Tibial nerve (tissue), 4 donors: Measurements from ENCODE around the gene FGGY. TPM values are rescaled to one million over a fixed set of nuclear protein-coding genes. Genes with fewer than 3 reads are reported as not detected.
"Not testable (repeated sequence)": the region's sequence is repeated elsewhere in the genome, so short reads cannot be mapped to it uniquely, and the experiment has no call there.

Experiments
- DNase-seq, 2 donors: peaks; one replicate each; pipeline ENCODE4 v3.0.0-alpha.2; 2019; ENCODE audit warnings: low spot score in 2 of 2
- H3K27ac ChIP-seq, 4 donors: fragments of 200-600 bp; sonication (generic) in 3 of 4; one replicate each; pipeline ENCODE4 v1.5.1; 2017 to 2019; ENCODE audit warnings: mild to moderate bottlenecking in 1 of 4
- H3K27me3 ChIP-seq, 2 donors: fragments of 200-600 bp; sonication (generic) in 1 of 2; one replicate each; pipeline versions ENCODE4 v1.5.1 to v1.6.0; 2017 to 2019
- H3K36me3 ChIP-seq, 3 donors: fragments of 200-600 bp; sonication (generic); one replicate each; pipeline ENCODE4 v1.5.1; 2018 to 2019
- H3K4me1 ChIP-seq, 4 donors: fragments of 200-600 bp; sonication (generic) in 3 of 4; one replicate each; pipeline ENCODE4 v1.5.1; 2017 to 2019
- H3K4me3 ChIP-seq, 4 donors: fragments of 200-600 bp; sonication (generic) in 3 of 4; one replicate each; pipeline ENCODE4 v1.5.1; 2017 to 2019; ENCODE audit warnings: mild to moderate bottlenecking in 1 of 4, moderate library complexity in 1 of 4
- H3K9me3 ChIP-seq, 4 donors: fragments of 200-600 bp; sonication (generic) in 3 of 4; one replicate each; pipeline ENCODE4 v1.5.1; 2017 to 2019
- CTCF ChIP-seq, 5 experiments: fragments of 200-600 bp in 3 of 5; fragments of 450-650 bp in 2 of 5; sonication (generic) in 3 of 5; IDR thresholded peaks; one replicate each; pipeline ENCODE4 v1.5.1; 2016 to 2019; ENCODE audit warnings: antibody characterized with exemption in 5 of 5, mild to moderate bottlenecking in 3 of 5, moderate library complexity in 2 of 5
- EP300 ChIP-seq, 2 donors: sonication (generic); formaldehyde crosslinking; IDR thresholded peaks; one replicate each; pipeline ENCODE4 v1.6.1; 2017; ENCODE audit warnings: antibody characterized with exemption in 2 of 2, mild to moderate bottlenecking in 1 of 2
- POLR2A ChIP-seq, 2 donors: fragments of 450-650 bp; IDR thresholded peaks; one replicate each; pipeline ENCODE4 v1.6.1; 2017; ENCODE audit warnings: antibody characterized with exemption in 2 of 2, mild to moderate bottlenecking in 2 of 2, moderate library complexity in 2 of 2
- WGBS, 2 donors: methylation state at CpG; one replicate each; pipeline ENCODE4 v1.1.5; 2018; 5-methylcytosine and 5-hydroxymethylcytosine counted together
- total RNA-seq, 4 donors: library from RNA; depleted of rRNA; stranded (reverse); fragments of >200 nt; gene quantifications; one replicate each; pipeline ENCODE4 v1.1.0, GENCODE V29; 2016

FGGY gene
- total RNA-seq, 4 donors from 2014 or later = 27.0 to 40.6 (median 32.9) TPM

- WGBS, 2 donors = 55 to 56% methylated on average over 8 of the region's 8 CpGs
- peaks cover 0 to 14% (median 0%) of the 10 kb centered on the region in 3 donors for H3K36me3 ChIP-seq
These were observed 257.2 kb downstream of the FGGY start for GRCh38 chr1:59554011-59554663.

GRCh38 chr1:59554752-59555151, 257.9 kb downstream of the FGGY start:
- Histone ChIP-seq H3K27ac (no peak overlapping the region), H3K9me3 (peaks cover 0 to 5% (median 2%) of the 10 kb centered on the region in 4 donors), H3K4me3 (no peak overlapping the region), H3K27me3 (no peaks in the 10 kb centered on the region), H3K4me1 (peaks cover 0 to 11% (median 0%) of the 10 kb centered on the region in 4 donors), H3K36me3 (peaks cover 0 to 14% (median 0%) of the 10 kb centered on the region in 3 donors)
- TF ChIP-seq POLR2A (IDR thresholded peaks at IDR 0.05) (no peak), CTCF (IDR thresholded peaks at IDR 0.05) (no peak), EP300 (IDR thresholded peaks at IDR 0.05) (no peak)
- no peak for DNase-seq
- 70 to 74% methylated on average over 4 of the region's 4 CpGs for WGBS, 2 donors

More at GRCh38 chr1:59554011-59554663, 257.2 kb downstream of the FGGY start:
- H3K27ac ChIP-seq = no peak overlapping the region
- H3K4me3 ChIP-seq = no peak overlapping the region
- no peak for DNase-seq
- H3K27me3 ChIP-seq = no peaks in the 10 kb centered on the region
- peaks cover 0 to 16% (median 3%) of the 10 kb centered on the region in 4 donors for H3K4me1 ChIP-seq
- TF ChIP-seq CTCF (IDR thresholded peaks at IDR 0.05) = no peak
- peaks cover 0 to 5% (median 2%) of the 10 kb centered on the region in 4 donors for H3K9me3 ChIP-seq

GRCh38 chr1:59556398-59556797, 259.5 kb downstream of the FGGY start:
- peaks cover 0 to 7% (median 0%) of the 10 kb centered on the region in 4 donors for H3K4me1 ChIP-seq
- whole genome bisulfite sequencing, 2 donors = 96 to 97% methylated on average over 1 of the region's 1 CpG

GRCh38 chr1:59556802-59557548, 260.1 kb downstream of the FGGY start:
- TF ChIP-seq EP300 (IDR thresholded peaks at IDR 0.05) = no peak
- TF ChIP-seq POLR2A (IDR thresholded peaks at IDR 0.05) = no peak
- no peak for TF ChIP-seq CTCF (IDR thresholded peaks at IDR 0.05)
- H3K4me1 ChIP-seq = peaks cover 0 to 11% (median 0%) of the 10 kb centered on the region in 4 donors
- H3K27ac ChIP-seq = no peak overlapping the region
- 70 to 74% methylated on average over 8 of the region's 8 CpGs for WGBS, 2 donors
- H3K27me3 ChIP-seq = no peaks in the 10 kb centered on the region
- H3K36me3 ChIP-seq = peaks cover 0 to 14% (median 0%) of the 10 kb centered on the region in 3 donors
- H3K9me3 ChIP-seq = peaks cover 0 to 5% (median 2%) of the 10 kb centered on the region in 4 donors
- DNase-seq = no peak
- H3K4me3 ChIP-seq = no peak overlapping the region

More at GRCh38 chr1:59556398-59556797, 259.5 kb downstream of the FGGY start:
- DNase-seq = no peak
- Histone ChIP-seq H3K9me3 (peaks cover 0 to 5% (median 2%) of the 10 kb centered on the region in 4 donors), H3K36me3 (peaks cover 0 to 14% (median 0%) of the 10 kb centered on the region in 3 donors), H3K27ac (no peak overlapping the region), H3K4me3 (no peak overlapping the region), H3K27me3 (no peaks in the 10 kb centered on the region)
- TF ChIP-seq CTCF (IDR thresholded peaks at IDR 0.05) = no peak
- TF ChIP-seq POLR2A (IDR thresholded peaks at IDR 0.05) = no peak
- TF ChIP-seq EP300 (IDR thresholded peaks at IDR 0.05) = no peak

GRCh38 chr1:59557549-59557885, 260.6 kb downstream of the FGGY start:
- Histone ChIP-seq H3K27ac (no peak overlapping the region), H3K4me1 (peaks cover 0 to 11% (median 0%) of the 10 kb centered on the region in 4 donors), H3K4me3 (no peak overlapping the region), H3K27me3 (no peaks in the 10 kb centered on the region), H3K9me3 (peaks cover 0 to 5% (median 2%) of the 10 kb centered on the region in 4 donors), H3K36me3 (peaks cover 0 to 14% (median 0%) of the 10 kb centered on the region in 3 donors)
- DNase-seq = no peak
- WGBS, 2 donors = 70 to 86% methylated on average over 1 of the region's 1 CpG
- TF ChIP-seq CTCF (IDR thresholded peaks at IDR 0.05) (no peak), POLR2A (IDR thresholded peaks at IDR 0.05) (no peak), EP300 (IDR thresholded peaks at IDR 0.05) (no peak)

GRCh38 chr1:59558580-59558979, 261.7 kb downstream of the FGGY start:
- peaks cover 0 to 11% (median 0%) of the 10 kb centered on the region in 4 donors for H3K4me1 ChIP-seq
- DNase-seq, H3K27me3 ChIP-seq, H3K4me3 ChIP-seq, H3K9me3 ChIP-seq, H3K27ac ChIP-seq: not testable (repeated sequence)
- H3K36me3 ChIP-seq = peaks cover 0 to 14% (median 0%) of the 10 kb centered on the region in 3 donors
- 91 to 96% methylated on average over 3 of the region's 3 CpGs for WGBS, 2 donors
